Hepatocyte (in vitro differentiated cells): Measurements from ENCODE around the gene S100A5. TPM values are rescaled to one million over a fixed set of nuclear protein-coding genes. Genes with fewer than 3 reads are reported as not detected.

ENCODE experiments used
- DNase-seq: peaks from one replicate; pipeline ENCODE4 v3.0.0-alpha.2; 2016; ENCODE audit warnings: low spot score
- H2AFZ ChIP-seq: fragments of 200-600 bp; sonication (generic); 2 replicates; pipeline ENCODE4 v1.6.0; 2016; ENCODE audit warnings: antibody characterized with exemption, mild to moderate bottlenecking
- H3K27ac ChIP-seq: fragments of 200-600 bp; sonication (generic); 2 replicates; pipeline ENCODE4 v1.5.1; 2016; ENCODE audit warnings: mild to moderate bottlenecking
- H3K27me3 ChIP-seq: fragments of 200-600 bp; sonication (generic); 2 replicates; pipeline ENCODE4 v1.6.1; 2016
- H3K36me3 ChIP-seq: fragments of 200-600 bp; sonication (generic); replicated peaks from 2 replicates; pipeline ENCODE4 v1.5.1; 2016; ENCODE audit warnings: low read depth; ENCODE audit not compliant: insufficient read depth
- H3K4me1 ChIP-seq: fragments of 200-600 bp; sonication (generic); 2 replicates; pipeline ENCODE4 v1.5.1; 2016; ENCODE audit warnings: mild to moderate bottlenecking, moderate library complexity; ENCODE audit not compliant: insufficient read depth
- H3K4me2 ChIP-seq: fragments of 200-600 bp; sonication (generic); 2 replicates; pipeline ENCODE4 v1.6.0; 2016
- H3K4me3 ChIP-seq: fragments of 200-600 bp; sonication (generic); 2 replicates; pipeline ENCODE4 v1.5.1; 2016; ENCODE audit warnings: mild to moderate bottlenecking
- H3K79me2 ChIP-seq: fragments of 200-600 bp; sonication (generic); 2 replicates; pipeline ENCODE4 v1.6.0; 2017; ENCODE audit warnings: mild to moderate bottlenecking
- H3K9me2 ChIP-seq: fragments of 200-600 bp; sonication (generic); replicated peaks from 2 replicates; pipeline ENCODE4 v1.6.0; 2017; ENCODE audit warnings: mild to moderate bottlenecking; ENCODE audit not compliant: insufficient read depth
- H3K9me3 ChIP-seq: fragments of 200-600 bp; sonication (generic); 2 replicates; pipeline ENCODE4 v1.5.1; 2016; ENCODE audit warnings: low read depth, mild to moderate bottlenecking
- H4K20me1 ChIP-seq: fragments of 200-600 bp; sonication (generic); 2 replicates; pipeline ENCODE4 v1.6.0; 2016; ENCODE audit warnings: mild to moderate bottlenecking; ENCODE audit not compliant: insufficient read depth, poor library complexity, severe bottlenecking
- CTCF ChIP-seq: fragments of 200-600 bp; sonication (generic); IDR thresholded peaks from 2 replicates; pipeline ENCODE4 v1.5.1; 2016; ENCODE audit warnings: antibody characterized with exemption, mild to moderate bottlenecking; ENCODE audit not compliant: poor library complexity
- EZH2 ChIP-seq: fragments of 200-600 bp; sonication (generic); IDR thresholded peaks from 2 replicates; pipeline ENCODE4 v1.6.1; 2016; ENCODE audit warnings: antibody characterized with exemption, mild to moderate bottlenecking, borderline replicate concordance
- EZH2phosphoT487 ChIP-seq: fragments of 200-600 bp; sonication (generic); IDR thresholded peaks from one replicate; pipeline ENCODE4 v1.6.1; 2018; ENCODE audit warnings: antibody characterized with exemption, mild to moderate bottlenecking, low read depth, moderate library complexity; ENCODE audit not compliant: unreplicated experiment, severe bottlenecking
- WGBS: methylation state at CpG from one replicate; pipeline ENCODE4 v1.1.6; 2016; ENCODE audit warnings: low lambda C conversion rate; ENCODE audit errors: missing lambda C conversion rate; 5-methylcytosine and 5-hydroxymethylcytosine counted together
- polyA plus RNA-seq: library from polyadenylated mRNA; unstranded; fragments of >200 nt; fragmentation: Nextera tagmentation; extraction: Ambion mirVana; gene quantifications from 2 replicates; pipeline ENCODE4 v1.2.1, GENCODE V29; 2016
- total RNA-seq: library from RNA; depleted of rRNA; stranded (reverse); fragments of >200 nt; gene quantifications from 2 replicates; pipeline ENCODE4 v1.2.3, GENCODE V29; 2014

S100A5 gene
- total and polyA plus RNA-seq, 2 experiments from 2014 or later: 0.54 TPM; not detected in 1

DNA sequence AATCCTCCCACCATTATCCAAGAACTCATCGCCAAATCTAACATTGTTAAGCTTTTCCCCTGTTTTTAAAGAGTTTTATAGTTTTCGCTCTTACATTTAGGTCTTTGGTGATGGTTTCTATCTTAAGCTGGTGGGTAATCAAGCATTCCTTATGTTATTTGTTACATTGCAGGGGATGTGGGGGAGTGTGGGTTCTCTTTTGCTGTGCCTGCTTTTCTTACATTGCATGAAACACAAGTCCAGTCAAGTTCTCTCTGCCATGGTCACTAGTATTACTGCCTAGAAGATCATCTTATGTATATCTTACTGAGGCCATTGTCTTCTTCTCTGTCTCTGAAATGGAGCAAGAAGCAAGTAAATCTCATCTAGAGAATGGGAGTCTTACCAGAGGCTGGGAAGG lies 53.0 kb downstream of the S100A5 start:
- no peak overlapping the region for H3K27ac ChIP-seq
- no peaks in the 10 kb centered on the region for H3K27me3 ChIP-seq
- H3K4me1 ChIP-seq: peaks cover 3% of the 10 kb centered on the region
- no peaks in the 10 kb centered on the region for H3K79me2 ChIP-seq
- no peaks in the 10 kb centered on the region for H4K20me1 ChIP-seq
- no peaks in the 10 kb centered on the region for H3K9me3 ChIP-seq
- no peak for DNase-seq
- H3K4me3 ChIP-seq: no peak overlapping the region
- TF ChIP-seq CTCF (no peak), EZH2 (no peak), EZH2phosphoT487 (no peak)
- H2AFZ ChIP-seq: no peak overlapping the region
- no peak overlapping the region for H3K4me2 ChIP-seq
- no peaks in the 10 kb centered on the region for H3K9me2 ChIP-seq
- 98% methylated on average over 2 of the region's 2 CpGs for WGBS
- no peaks in the 10 kb centered on the region for H3K36me3 ChIP-seq

Other genes starting within 250 kb of the S100A5 start
- gene PGLYRP3, start 228.0 kb downstream of the S100A5 start, total RNA-seq: not detected in 2 replicates
- not detected in 2 replicates for gene PGLYRP3, start 228.0 kb downstream of the S100A5 start, polyA plus RNA-seq
- not detected in 2 replicates for gene PGLYRP4, start 192.1 kb downstream of the S100A5 start, total RNA-seq
- not detected in 2 replicates for gene PGLYRP4, start 192.1 kb downstream of the S100A5 start, polyA plus RNA-seq
- 3.2 and 11.9 TPM in 2 replicates for gene S100A9, start 183.1 kb downstream of the S100A5 start, total RNA-seq
- gene S100A9, start 183.1 kb downstream of the S100A5 start, polyA plus RNA-seq: 1.9 and 6.4 TPM in 2 replicates
- not detected in 2 replicates for gene S100A12, start 165.3 kb downstream of the S100A5 start, total RNA-seq
- 1.1 TPM in 1 of 2 replicates, not detected in the other for gene S100A12, start 165.3 kb downstream of the S100A5 start, polyA plus RNA-seq
- 0.70 TPM in 1 of 2 replicates, not detected in the other for gene S100A8, start 149.9 kb downstream of the S100A5 start, total RNA-seq
- 0.60 and 2.2 TPM in 2 replicates for gene S100A8, start 149.9 kb downstream of the S100A5 start, polyA plus RNA-seq
- gene S100A7A, start 124.4 kb downstream of the S100A5 start, total RNA-seq: not detected in 2 replicates
- gene S100A7A, start 124.4 kb downstream of the S100A5 start, polyA plus RNA-seq: not detected in 2 replicates
- gene S100A7, start 80.3 kb downstream of the S100A5 start, total RNA-seq: 0.60 TPM in 1 of 2 replicates, not detected in the other
- 1.0 and 2.5 TPM in 2 replicates for gene S100A7, start 80.3 kb downstream of the S100A5 start, polyA plus RNA-seq
- 140 and 173 TPM in 2 replicates for gene S100A6, start 4.9 kb downstream of the S100A5 start, total RNA-seq
- gene S100A6, start 4.9 kb downstream of the S100A5 start, polyA plus RNA-seq: 657 and 701 TPM in 2 replicates
- 64.1 and 101 TPM in 2 replicates for gene S100A4, start 4.9 kb upstream of the S100A5 start, total RNA-seq
- 116 and 187 TPM in 2 replicates for gene S100A4, start 4.9 kb upstream of the S100A5 start, polyA plus RNA-seq
- gene S100A3, start 8.3 kb upstream of the S100A5 start, total RNA-seq: 2.6 and 2.7 TPM in 2 replicates
- gene S100A3, start 8.3 kb upstream of the S100A5 start, polyA plus RNA-seq: 1.9 and 6.1 TPM in 2 replicates
- gene S100A2, start 24.9 kb upstream of the S100A5 start, total RNA-seq: 1.7 and 4.2 TPM in 2 replicates
- gene S100A2, start 24.9 kb upstream of the S100A5 start, polyA plus RNA-seq: 6.9 and 10.3 TPM in 2 replicates
- gene S100A16, start 72.2 kb upstream of the S100A5 start, total RNA-seq: 103 and 129 TPM in 2 replicates
- 134 and 155 TPM in 2 replicates for gene S100A16, start 72.2 kb upstream of the S100A5 start, polyA plus RNA-seq
- gene S100A14, start 75.4 kb upstream of the S100A5 start, total RNA-seq: 112 and 141 TPM in 2 replicates
- gene S100A14, start 75.4 kb upstream of the S100A5 start, polyA plus RNA-seq: 62.8 and 94.9 TPM in 2 replicates
- 82.0 and 115 TPM in 2 replicates for gene S100A13, start 86.6 kb upstream of the S100A5 start, total RNA-seq
- 248 and 282 TPM in 2 replicates for gene S100A13, start 86.6 kb upstream of the S100A5 start, polyA plus RNA-seq
- gene S100A1, start 87.5 kb upstream of the S100A5 start, total RNA-seq: 2.7 and 15.0 TPM in 2 replicates
- 1.3 and 4.0 TPM in 2 replicates for gene S100A1, start 87.5 kb upstream of the S100A5 start, polyA plus RNA-seq
- 56.2 and 65.5 TPM in 2 replicates for gene CHTOP, start 93.1 kb upstream of the S100A5 start, total RNA-seq
- 40.6 and 50.7 TPM in 2 replicates for gene CHTOP, start 93.1 kb upstream of the S100A5 start, polyA plus RNA-seq
- 40.9 and 41.4 TPM in 2 replicates for gene SNAPIN, start 117.8 kb upstream of the S100A5 start, total RNA-seq
- 63.2 and 68.4 TPM in 2 replicates for gene SNAPIN, start 117.8 kb upstream of the S100A5 start, polyA plus RNA-seq
- gene ILF2, start 130.1 kb upstream of the S100A5 start, total RNA-seq: 173 and 191 TPM in 2 replicates
- gene ILF2, start 130.1 kb upstream of the S100A5 start, polyA plus RNA-seq: 177 and 178 TPM in 2 replicates
- 2.5 and 2.8 TPM in 2 replicates for gene NPR1, start 137.8 kb upstream of the S100A5 start, total RNA-seq
- 3.0 and 4.3 TPM in 2 replicates for gene NPR1, start 137.8 kb upstream of the S100A5 start, polyA plus RNA-seq
- gene INTS3, start 187.1 kb upstream of the S100A5 start, total RNA-seq: 39.1 and 42.3 TPM in 2 replicates
- gene INTS3, start 187.1 kb upstream of the S100A5 start, polyA plus RNA-seq: 37.1 and 51.3 TPM in 2 replicates
- 21.5 and 22.8 TPM in 2 replicates for gene SLC27A3, start 234.5 kb upstream of the S100A5 start, total RNA-seq
- 37.2 and 38.1 TPM in 2 replicates for gene SLC27A3, start 234.5 kb upstream of the S100A5 start, polyA plus RNA-seq